Measurements from ENCODE around the gene WDFY4. TPM values are rescaled to one million over a fixed set of nuclear protein-coding genes. Genes with fewer than 3 reads are reported as not detected.
A peak's percentile ranks its signal among the peaks of the same experiment; 100 is the strongest.

Gene WDFY4
- total and polyA plus RNA-seq, 5 donors = 0.57 to 4.4 (median 2.4) TPM

DNA sequence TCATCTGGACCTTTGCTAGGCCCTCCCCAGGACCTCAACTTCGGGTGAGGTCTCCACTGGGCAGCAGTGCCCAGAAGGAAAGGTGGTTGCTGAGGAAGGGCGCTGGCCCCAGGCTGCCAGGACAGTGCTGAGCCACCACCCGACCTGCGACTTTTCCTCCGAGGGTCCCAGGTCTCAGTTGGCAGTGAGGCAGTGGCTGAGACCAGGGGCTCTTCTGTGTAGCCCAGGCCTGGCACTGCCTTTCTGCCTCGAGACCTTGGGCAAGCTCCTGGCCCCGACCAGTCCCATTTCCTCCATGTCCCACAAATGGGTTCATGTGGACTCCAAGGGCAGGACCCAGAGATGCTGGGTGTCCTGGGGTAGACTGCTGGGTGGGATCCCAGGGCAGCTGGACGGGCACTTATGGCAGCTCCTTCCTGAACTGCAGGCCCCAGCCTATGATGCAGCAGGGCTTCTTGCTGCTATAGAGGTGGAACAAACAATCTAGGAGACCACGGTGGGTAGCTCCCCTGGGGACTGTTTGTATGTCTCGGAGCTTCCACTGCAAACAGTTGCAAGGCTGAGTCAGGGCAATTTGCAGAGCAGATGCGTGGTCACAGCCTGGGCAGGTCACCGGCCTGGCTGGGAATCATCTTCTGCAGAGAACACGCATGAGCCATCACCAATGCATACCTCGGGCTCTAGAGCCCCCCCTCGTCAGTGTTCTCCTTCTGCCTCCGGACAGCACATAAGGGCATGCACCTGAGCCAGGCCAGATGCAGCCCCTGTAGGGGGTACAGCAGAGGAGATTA lies 272.9 kb downstream of the WDFY4 start:
- 94% methylated on average over 16 of the region's 16 CpGs for WGBS
- ATAC-seq (no peak), DNase-seq (no peak)
- Histone ChIP-seq H3K4me1 (ENCODE audit: control insufficient read depth, insufficient read depth, low read length) (no peaks in the 10 kb centered on the region), H3K9me3 (ENCODE audit: control insufficient read depth, low read length) (no peaks in the 10 kb centered on the region), H3K27me3 (ENCODE audit: control insufficient read depth, insufficient read depth) (no peaks in the 10 kb centered on the region), H3K4me3 (ENCODE audit: low read length) (no peak overlapping the region), H3K27ac (ENCODE audit: low read length) (no peak overlapping the region)
- intact Hi-C loops (cut with DNase I) = no loop called here

DNA sequence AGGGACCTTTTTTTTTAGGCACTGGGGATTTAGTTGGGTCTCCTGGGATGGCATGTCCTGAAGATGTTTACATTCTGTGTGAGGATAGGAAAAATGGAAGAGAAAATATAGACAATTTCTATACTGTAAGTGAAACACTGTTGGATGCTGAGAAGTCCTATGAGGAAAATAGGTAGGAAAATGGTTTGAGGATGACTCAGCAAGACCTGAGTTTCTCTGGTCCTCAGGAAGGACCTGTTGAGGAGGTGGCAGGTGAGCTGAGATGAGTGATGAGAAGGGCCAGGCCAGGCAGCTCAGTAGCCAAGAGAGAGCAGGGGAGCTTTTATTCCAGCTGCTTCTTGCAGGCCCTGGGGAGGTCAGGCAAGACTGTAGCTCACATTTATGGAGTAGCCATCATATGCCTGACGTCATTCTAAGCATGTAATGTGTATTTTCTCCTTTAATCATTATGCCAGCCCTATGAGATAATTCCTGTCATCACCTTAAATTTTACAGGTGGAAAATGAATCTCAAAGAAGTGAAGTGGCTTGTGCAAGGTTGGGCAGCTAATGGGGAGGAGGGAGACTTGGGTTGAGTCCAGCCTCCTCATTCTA lies 274.0 kb downstream of the WDFY4 start:
- H3K27ac ChIP-seq (ENCODE audit: low read length) = no peak overlapping the region
- intact Hi-C loops (cut with DNase I) = no loop called here
- H3K4me3 ChIP-seq (ENCODE audit: low read length) = no peak overlapping the region
- no peaks in the 10 kb centered on the region for H3K27me3 ChIP-seq (ENCODE audit: control insufficient read depth, insufficient read depth)
- DNase-seq (no peak), ATAC-seq (no peak)
- no peaks in the 10 kb centered on the region for H3K4me1 ChIP-seq (ENCODE audit: control insufficient read depth, insufficient read depth, low read length)
- 80% methylated on average over 1 of the region's 1 CpG for WGBS
- H3K9me3 ChIP-seq (ENCODE audit: control insufficient read depth, low read length) = no peaks in the 10 kb centered on the region

DNA sequence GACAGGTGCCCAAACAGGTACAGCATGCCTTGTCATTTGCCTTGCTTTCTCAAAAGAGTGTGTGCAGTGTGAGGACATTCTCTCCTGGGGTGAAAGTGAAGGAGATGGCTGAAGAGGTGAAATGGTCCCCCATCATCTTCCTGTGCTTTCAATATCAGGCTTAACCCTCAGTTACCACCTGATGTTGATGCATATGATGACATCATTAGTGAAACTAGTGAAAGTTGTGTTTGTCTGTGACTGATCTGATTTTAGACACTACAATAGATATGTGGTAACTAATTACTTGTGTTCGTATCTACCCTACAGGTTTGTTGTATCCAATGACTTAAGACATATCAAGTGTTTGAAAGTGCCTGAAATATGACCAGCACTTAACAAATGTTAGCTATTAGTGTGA lies 279.4 kb downstream of the WDFY4 start:
- no peak for DNase-seq
- 90% methylated on average over 1 of the region's 1 CpG for WGBS

DNA sequence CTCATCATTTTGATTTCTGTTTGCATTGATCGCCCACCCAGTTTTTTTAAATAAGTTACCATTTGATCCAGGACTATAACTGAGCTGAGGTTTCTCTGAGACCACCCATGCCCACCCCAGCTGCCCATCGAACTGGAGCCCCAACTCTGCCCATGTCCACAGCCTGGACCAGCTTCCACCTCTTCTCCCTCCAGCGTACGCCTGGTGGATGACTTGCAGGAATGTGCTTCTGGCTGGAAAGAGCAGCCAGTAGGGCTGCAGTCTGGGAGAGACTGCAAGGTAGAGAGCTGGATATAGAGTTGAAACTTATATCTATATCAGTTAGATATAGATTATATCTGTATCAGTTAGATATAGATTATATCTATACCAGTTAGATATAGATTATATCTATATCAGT lies 280.8 kb downstream of the WDFY4 start:
- no peaks in the 10 kb centered on the region for H3K27me3 ChIP-seq (ENCODE audit: control insufficient read depth, insufficient read depth)
- H3K4me1 ChIP-seq (ENCODE audit: control insufficient read depth, insufficient read depth, low read length) = no peaks in the 10 kb centered on the region
- ATAC-seq = no peak
- WGBS = 92% methylated on average over 4 of the region's 4 CpGs
- no peak for DNase-seq
- no peak overlapping the region for H3K4me3 ChIP-seq (ENCODE audit: low read length)
- no peak overlapping the region for H3K27ac ChIP-seq (ENCODE audit: low read length)
- intact Hi-C loops (cut with DNase I) = no loop called here
- H3K9me3 ChIP-seq (ENCODE audit: control insufficient read depth, low read length) = no peaks in the 10 kb centered on the region

More for the DNA sequence above, 279.4 kb downstream of the WDFY4 start:
- no peak for ATAC-seq
- no peak overlapping the region for H3K27ac ChIP-seq (ENCODE audit: low read length)
- H3K4me3 ChIP-seq (ENCODE audit: low read length) = no peak overlapping the region
- H3K9me3 ChIP-seq (ENCODE audit: control insufficient read depth, low read length) = no peaks in the 10 kb centered on the region
- no peaks in the 10 kb centered on the region for H3K27me3 ChIP-seq (ENCODE audit: control insufficient read depth, insufficient read depth)
- no peaks in the 10 kb centered on the region for H3K4me1 ChIP-seq (ENCODE audit: control insufficient read depth, insufficient read depth, low read length)
- intact Hi-C loops (cut with DNase I) = no loop called here

DNA sequence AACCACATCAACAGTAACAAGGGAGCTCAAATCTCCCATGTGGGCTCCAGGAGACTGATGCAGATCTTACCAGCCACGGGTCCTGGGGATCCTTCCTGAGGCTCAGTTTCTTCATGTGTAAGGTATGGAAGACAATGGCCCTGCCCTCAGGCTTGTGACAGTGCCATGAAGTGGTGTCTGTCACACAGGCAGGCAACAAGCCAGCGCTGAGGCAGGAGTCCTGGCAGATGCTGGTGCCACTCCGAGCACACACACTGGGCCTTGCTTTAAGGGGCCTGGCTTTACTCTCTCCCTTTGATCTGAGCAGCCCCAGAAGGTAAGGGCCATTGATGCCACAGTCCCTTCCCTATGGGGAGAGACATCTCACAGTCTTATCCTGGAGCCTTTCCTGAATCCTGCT lies 283.4 kb downstream of the WDFY4 start:
- no peak overlapping the region for H3K4me3 ChIP-seq (ENCODE audit: low read length)
- H3K27ac ChIP-seq (ENCODE audit: low read length) = no peak overlapping the region
- intact Hi-C loops (cut with DNase I) = no loop called here
- 78% methylated on average over 3 of the region's 3 CpGs for WGBS
- no peak for DNase-seq
- H3K9me3 ChIP-seq (ENCODE audit: control insufficient read depth, low read length) = no peaks in the 10 kb centered on the region
- H3K27me3 ChIP-seq (ENCODE audit: control insufficient read depth, insufficient read depth) = no peaks in the 10 kb centered on the region
- no peaks in the 10 kb centered on the region for H3K4me1 ChIP-seq (ENCODE audit: control insufficient read depth, insufficient read depth, low read length)
- peak in 1 of 2 donors; percentile 27 for ATAC-seq

DNA sequence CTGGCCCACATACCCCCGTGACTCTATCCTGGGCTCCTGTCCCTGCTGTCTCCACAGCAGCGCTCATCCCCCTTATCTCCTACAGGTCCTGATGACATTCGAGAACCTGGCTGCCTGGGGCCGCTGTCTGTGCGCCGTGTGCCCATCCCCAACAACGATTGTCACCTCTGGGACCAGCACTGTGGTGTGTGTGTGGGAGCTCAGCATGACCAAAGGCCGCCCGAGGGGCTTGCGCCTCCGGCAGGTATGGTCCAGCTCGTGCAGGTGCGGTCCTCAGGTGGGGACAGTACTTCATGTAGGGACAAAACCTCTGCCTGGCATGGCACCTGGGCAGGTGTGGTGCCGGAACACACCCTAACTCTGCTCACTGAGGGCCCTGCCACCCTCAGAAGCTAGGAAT lies 285.4 kb downstream of the WDFY4 start:
- DNase-seq = no peak
- 89% methylated on average over 14 of the region's 14 CpGs for WGBS
- Histone ChIP-seq H3K4me3 (ENCODE audit: low read length) (no peak overlapping the region), H3K9me3 (ENCODE audit: control insufficient read depth, low read length) (no peaks in the 10 kb centered on the region), H3K27me3 (ENCODE audit: control insufficient read depth, insufficient read depth) (no peaks in the 10 kb centered on the region), H3K4me1 (ENCODE audit: control insufficient read depth, insufficient read depth, low read length) (no peaks in the 10 kb centered on the region), H3K27ac (ENCODE audit: low read length) (no peak overlapping the region)
- no peak for ATAC-seq
- intact Hi-C loops (cut with DNase I) = no loop called here

DNA sequence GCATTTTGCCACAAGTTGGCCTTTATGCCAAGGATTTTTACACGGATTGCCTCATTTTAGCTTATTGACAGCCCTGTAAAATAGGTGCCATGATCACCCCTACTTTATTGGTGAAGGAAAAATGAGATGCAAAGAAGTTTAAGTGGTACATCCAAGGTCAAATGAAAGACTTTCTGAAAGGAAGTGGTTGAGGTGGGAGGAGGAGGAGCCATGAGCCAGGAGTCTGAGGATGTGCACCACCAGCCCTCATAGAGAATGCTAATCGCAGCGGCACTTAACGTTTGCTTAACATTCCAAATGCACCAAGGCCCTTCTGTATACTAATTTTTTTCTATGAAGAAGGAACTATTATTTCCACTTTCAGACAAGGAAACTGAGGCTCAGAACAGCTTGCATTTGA lies 286.0 kb downstream of the WDFY4 start:
- Histone ChIP-seq H3K27me3 (ENCODE audit: control insufficient read depth, insufficient read depth) (no peaks in the 10 kb centered on the region), H3K4me1 (ENCODE audit: control insufficient read depth, insufficient read depth, low read length) (no peaks in the 10 kb centered on the region), H3K27ac (ENCODE audit: low read length) (no peak overlapping the region), H3K9me3 (ENCODE audit: control insufficient read depth, low read length) (no peaks in the 10 kb centered on the region), H3K4me3 (ENCODE audit: low read length) (no peak overlapping the region)
- 83% methylated on average over 4 of the region's 4 CpGs for WGBS
- DNase-seq (no peak), ATAC-seq (no peak)
- intact Hi-C loops (cut with DNase I) = no loop called here

DNA sequence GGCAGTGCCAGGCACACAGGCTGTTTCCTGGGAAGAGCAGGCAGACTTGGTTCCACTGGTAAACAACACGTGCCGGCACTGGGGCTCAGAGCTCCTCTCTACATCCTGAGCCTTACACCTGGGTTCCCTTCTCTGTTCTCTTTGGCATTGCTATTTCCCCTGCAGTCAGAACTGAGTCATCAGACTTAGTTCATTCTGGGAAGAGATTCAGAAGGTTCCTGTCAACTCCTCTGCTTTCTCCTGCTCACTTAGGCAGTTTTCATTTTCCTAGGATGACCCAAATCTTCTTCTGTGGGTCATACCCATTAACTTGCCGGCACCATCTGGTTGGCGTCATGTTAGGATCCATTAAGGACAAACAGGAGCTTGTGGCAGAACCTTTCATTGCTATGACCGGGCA lies 288.4 kb downstream of the WDFY4 start:
- Histone ChIP-seq H3K4me1 (ENCODE audit: control insufficient read depth, insufficient read depth, low read length) (no peaks in the 10 kb centered on the region), H3K27me3 (ENCODE audit: control insufficient read depth, insufficient read depth) (no peaks in the 10 kb centered on the region), H3K27ac (ENCODE audit: low read length) (no peak overlapping the region), H3K9me3 (ENCODE audit: control insufficient read depth, low read length) (no peaks in the 10 kb centered on the region), H3K4me3 (ENCODE audit: low read length) (no peak overlapping the region)
- no peak for DNase-seq
- intact Hi-C loops (cut with DNase I) = no loop called here
- no peak for ATAC-seq
- 84% methylated on average over 5 of the region's 5 CpGs for WGBS

DNA sequence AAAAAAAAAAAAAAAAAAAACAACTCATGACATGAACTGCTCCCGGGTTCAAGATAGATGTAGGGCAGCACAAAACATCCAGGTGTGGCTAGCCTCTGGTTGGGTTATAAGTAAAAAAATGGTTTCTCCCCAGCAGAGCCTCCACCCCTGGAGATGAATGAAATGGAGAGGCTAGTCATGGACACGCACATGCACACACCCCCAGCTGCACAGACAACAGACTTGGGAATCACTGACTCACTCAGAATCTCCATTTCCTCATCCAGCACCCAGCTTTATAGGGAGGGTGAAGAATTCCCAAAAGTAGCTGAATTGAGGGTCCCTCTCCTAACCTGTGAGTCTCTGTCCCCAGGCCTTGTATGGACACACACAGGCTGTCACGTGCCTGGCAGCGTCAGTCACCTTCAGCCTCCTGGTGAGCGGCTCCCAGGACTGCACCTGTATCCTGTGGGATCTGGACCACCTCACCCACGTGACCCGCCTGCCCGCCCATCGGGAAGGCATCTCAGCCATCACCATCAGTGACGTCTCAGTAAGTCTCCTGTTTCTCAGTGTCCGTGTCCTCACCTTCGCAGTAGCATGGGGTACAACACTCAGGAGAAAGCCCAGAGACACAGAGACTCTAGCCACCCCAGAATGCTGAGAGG lies 290.0 kb downstream of the WDFY4 start:
- Histone ChIP-seq H3K9me3 (ENCODE audit: control insufficient read depth, low read length) (no peaks in the 10 kb centered on the region), H3K27me3 (ENCODE audit: control insufficient read depth, insufficient read depth) (no peaks in the 10 kb centered on the region), H3K4me3 (ENCODE audit: low read length) (no peak overlapping the region), H3K27ac (ENCODE audit: low read length) (no peak overlapping the region), H3K4me1 (ENCODE audit: control insufficient read depth, insufficient read depth, low read length) (no peaks in the 10 kb centered on the region)
- WGBS = 89% methylated on average over 12 of the region's 12 CpGs
- intact Hi-C loops (cut with DNase I) = loop anchor here in 1 of 4 donors (5.0 kb wide), 2 partner anchors 188 to 317 kb away; no protein-coding TSS in a partner anchor
- ATAC-seq (no peak), DNase-seq (no peak)

DNA sequence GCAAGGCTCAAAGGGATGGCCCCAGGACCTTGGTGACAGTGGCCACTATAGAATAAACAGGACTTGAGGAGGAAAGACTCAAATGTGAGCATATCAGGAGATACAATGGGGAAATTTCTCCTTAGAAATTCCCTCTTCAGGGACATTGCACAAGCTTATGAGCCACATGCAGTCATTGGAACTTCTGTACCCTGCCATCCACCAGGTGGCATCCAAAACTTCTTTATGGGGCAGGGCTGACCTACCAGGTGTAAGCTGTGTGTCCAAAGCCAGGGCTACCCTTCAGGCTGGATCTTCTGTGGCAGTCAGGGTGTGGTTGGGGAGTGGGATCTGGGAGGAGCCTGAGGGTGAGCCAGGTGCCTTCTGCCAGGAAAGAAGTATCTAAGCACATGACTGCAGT lies 291.5 kb downstream of the WDFY4 start:
- intact Hi-C loops (cut with DNase I) = loop anchor here in 1 of 4 donors (5.0 kb wide), 2 partner anchors 186 to 319 kb away; no protein-coding TSS in a partner anchor
- Histone ChIP-seq H3K4me3 (ENCODE audit: low read length) (no peak overlapping the region), H3K9me3 (ENCODE audit: control insufficient read depth, low read length) (no peaks in the 10 kb centered on the region), H3K27me3 (ENCODE audit: control insufficient read depth, insufficient read depth) (no peaks in the 10 kb centered on the region), H3K4me1 (ENCODE audit: control insufficient read depth, insufficient read depth, low read length) (no peaks in the 10 kb centered on the region), H3K27ac (ENCODE audit: low read length) (no peak overlapping the region)
- ATAC-seq (peak; percentile 45 to 56), DNase-seq (no peak)

DNA sequence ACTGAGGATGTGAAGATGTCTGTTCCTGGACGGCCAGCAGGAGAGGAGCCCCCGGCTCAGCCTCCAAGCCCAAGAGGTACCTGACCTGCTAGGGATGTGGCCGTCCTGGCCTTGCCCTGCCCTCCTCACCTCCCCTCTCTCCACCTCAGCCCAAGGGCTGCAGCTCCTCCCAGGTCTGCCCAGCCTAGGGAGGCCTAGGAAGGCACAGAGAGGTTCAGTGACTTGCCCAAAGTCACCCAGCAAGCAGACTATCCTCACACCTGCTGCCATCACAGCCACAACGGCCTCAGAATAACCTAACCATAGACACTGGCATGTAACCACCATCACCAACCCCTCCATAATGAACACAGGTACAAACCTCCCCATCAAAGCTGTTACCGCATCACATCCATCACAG lies 293.6 kb downstream of the WDFY4 start:
- intact Hi-C loops (cut with DNase I) = loop anchor here in 1 of 4 donors (5.0 kb wide), 2 partner anchors 184 to 321 kb away; no protein-coding TSS in a partner anchor
- Histone ChIP-seq H3K27me3 (ENCODE audit: control insufficient read depth, insufficient read depth) (no peaks in the 10 kb centered on the region), H3K9me3 (ENCODE audit: control insufficient read depth, low read length) (no peaks in the 10 kb centered on the region), H3K27ac (ENCODE audit: low read length) (no peak overlapping the region), H3K4me3 (ENCODE audit: low read length) (no peak overlapping the region), H3K4me1 (ENCODE audit: control insufficient read depth, insufficient read depth, low read length) (no peaks in the 10 kb centered on the region)
- ATAC-seq (no peak), DNase-seq (no peak)
- WGBS = 88% methylated on average over 5 of the region's 5 CpGs
